ENCODE measurements around the gene SLC12A4. TPM values are rescaled to one million over a fixed set of nuclear protein-coding genes. Genes with fewer than 3 reads are reported as not detected.

Gene SLC12A4
- total RNA-seq, 1 experiment from 2014 or later = 11.0 TPM

DNA sequence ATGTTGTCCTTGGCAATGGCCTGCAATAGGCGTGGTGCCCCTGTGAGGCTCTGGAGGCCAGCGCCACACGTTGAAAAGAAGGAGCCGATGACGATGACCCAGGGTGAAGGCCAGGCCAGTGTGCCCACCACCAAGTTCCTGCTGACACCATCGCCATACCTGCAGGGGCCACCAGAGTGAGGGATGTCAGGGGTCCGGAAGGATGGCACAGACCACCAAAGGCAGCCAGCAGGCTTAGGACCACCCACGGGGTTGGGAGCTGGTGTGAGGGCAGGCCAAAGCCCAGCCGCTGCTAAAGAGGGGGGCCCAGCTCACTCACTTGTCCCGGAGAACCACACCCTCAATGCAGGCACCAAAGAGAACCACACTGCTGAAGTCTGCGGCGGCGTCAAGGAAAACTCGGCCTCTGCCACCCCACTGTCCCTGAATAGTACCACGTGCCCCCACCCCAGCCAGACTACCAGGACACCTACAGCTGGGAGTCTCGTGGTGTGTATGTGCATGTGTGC is 18.0 kb downstream of the SLC12A4 start:
- Histone ChIP-seq H3K4me3 (ENCODE audit: low read length) (no peak overlapping the region), H3K36me3 (ENCODE audit: insufficient read depth, low read length) (no peaks in the 10 kb centered on the region), H3K79me2 (ENCODE audit: low read length) (no peaks in the 10 kb centered on the region), H3K9ac (ENCODE audit: low read length) (no peak overlapping the region), H3K9me2 (replicated peaks; ENCODE audit: insufficient read depth, low read length) (no peaks in the 10 kb centered on the region), H3K27me3 (ENCODE audit: low read length) (no peaks in the 10 kb centered on the region), H3K4me2 (ENCODE audit: low read depth, low read length, poor library complexity, severe bottlenecking) (no peak overlapping the region), H3K27ac (ENCODE audit: low read length) (no peak overlapping the region), H4K20me1 (ENCODE audit: insufficient read depth, low read depth, low read length) (no peaks in the 10 kb centered on the region), H2AFZ (ENCODE audit: low read length) (no peak overlapping the region), H3K4me1 (ENCODE audit: low read length) (no peaks in the 10 kb centered on the region), H3K9me3 (ENCODE audit: low read length) (no peaks in the 10 kb centered on the region)
- DNase-seq = no peak

DNA sequence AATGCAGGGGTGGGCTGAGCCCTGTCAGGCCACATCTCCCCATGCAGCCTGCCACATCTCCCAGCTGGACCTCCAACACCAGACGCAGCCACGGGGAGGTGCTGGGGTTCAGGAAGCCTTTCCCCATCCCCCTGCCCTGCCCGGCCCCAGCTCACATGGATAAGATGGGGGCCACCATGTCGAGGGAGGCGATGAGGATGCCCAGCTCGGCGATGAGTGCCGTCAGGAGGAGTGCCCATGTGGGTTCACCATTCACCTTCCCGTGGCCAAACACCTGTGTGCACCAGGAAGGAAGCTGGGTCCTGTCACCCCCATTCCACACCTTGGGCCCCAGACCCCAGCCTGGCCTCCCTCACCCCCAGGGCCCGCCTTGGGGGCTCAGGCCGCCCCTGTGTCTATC is 18.8 kb downstream of the SLC12A4 start:
- no peaks in the 10 kb centered on the region for H3K9me2 ChIP-seq (replicated peaks; ENCODE audit: insufficient read depth, low read length)
- no peak overlapping the region for H3K9ac ChIP-seq (ENCODE audit: low read length)
- no peaks in the 10 kb centered on the region for H3K36me3 ChIP-seq (ENCODE audit: insufficient read depth, low read length)

DNA sequence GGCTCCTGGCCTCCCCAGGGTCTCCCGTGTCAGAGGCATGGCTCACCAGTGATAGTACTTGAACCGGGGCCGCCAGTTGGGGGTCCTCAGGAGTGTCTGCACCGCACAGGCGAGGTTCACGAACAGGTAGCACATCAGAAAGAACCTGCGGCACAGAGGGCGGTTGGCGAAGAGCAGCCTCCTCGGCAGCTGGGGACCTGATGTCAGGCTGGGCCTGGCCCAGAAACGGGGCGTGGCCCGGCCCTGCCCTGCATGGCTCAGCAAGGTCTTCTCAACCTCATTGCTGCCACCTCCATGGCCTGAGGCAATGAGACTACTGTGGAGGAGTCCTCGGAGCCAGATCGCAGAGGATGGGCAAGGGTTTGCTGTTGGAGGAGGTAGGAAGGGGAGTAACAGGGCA is 20.4 kb downstream of the SLC12A4 start:
- Histone ChIP-seq H3K9me2 (replicated peaks; ENCODE audit: insufficient read depth, low read length) (no peaks in the 10 kb centered on the region), H3K27ac (ENCODE audit: low read length) (no peak overlapping the region), H3K9ac (ENCODE audit: low read length) (no peak overlapping the region), H3K4me3 (ENCODE audit: low read length) (no peak overlapping the region), H4K20me1 (ENCODE audit: insufficient read depth, low read depth, low read length) (peaks cover 4% of the 10 kb centered on the region; the same call in 1 of the 2 replicates), H3K36me3 (ENCODE audit: insufficient read depth, low read length) (no peaks in the 10 kb centered on the region), H2AFZ (ENCODE audit: low read length) (no peak overlapping the region), H3K4me1 (ENCODE audit: low read length) (no peaks in the 10 kb centered on the region), H3K9me3 (ENCODE audit: low read length) (no peaks in the 10 kb centered on the region), H3K79me2 (ENCODE audit: low read length) (no peaks in the 10 kb centered on the region), H3K27me3 (ENCODE audit: low read length) (no peaks in the 10 kb centered on the region), H3K4me2 (ENCODE audit: low read depth, low read length, poor library complexity, severe bottlenecking) (no peak overlapping the region)
- no peak for DNase-seq

More for the DNA sequence above, 18.8 kb downstream of the SLC12A4 start:
- H3K4me2 ChIP-seq (ENCODE audit: low read depth, low read length, poor library complexity, severe bottlenecking) = no peak overlapping the region
- no peak overlapping the region for H3K4me3 ChIP-seq (ENCODE audit: low read length)
- H3K9me3 ChIP-seq (ENCODE audit: low read length) = no peaks in the 10 kb centered on the region
- H3K27me3 ChIP-seq (ENCODE audit: low read length) = no peaks in the 10 kb centered on the region
- H3K4me1 ChIP-seq (ENCODE audit: low read length) = no peaks in the 10 kb centered on the region
- H3K27ac ChIP-seq (ENCODE audit: low read length) = no peak overlapping the region
- H4K20me1 ChIP-seq (ENCODE audit: insufficient read depth, low read depth, low read length) = no peaks in the 10 kb centered on the region
- H3K79me2 ChIP-seq (ENCODE audit: low read length) = no peaks in the 10 kb centered on the region
- H2AFZ ChIP-seq (ENCODE audit: low read length) = no peak overlapping the region
- DNase-seq = no peak

DNA sequence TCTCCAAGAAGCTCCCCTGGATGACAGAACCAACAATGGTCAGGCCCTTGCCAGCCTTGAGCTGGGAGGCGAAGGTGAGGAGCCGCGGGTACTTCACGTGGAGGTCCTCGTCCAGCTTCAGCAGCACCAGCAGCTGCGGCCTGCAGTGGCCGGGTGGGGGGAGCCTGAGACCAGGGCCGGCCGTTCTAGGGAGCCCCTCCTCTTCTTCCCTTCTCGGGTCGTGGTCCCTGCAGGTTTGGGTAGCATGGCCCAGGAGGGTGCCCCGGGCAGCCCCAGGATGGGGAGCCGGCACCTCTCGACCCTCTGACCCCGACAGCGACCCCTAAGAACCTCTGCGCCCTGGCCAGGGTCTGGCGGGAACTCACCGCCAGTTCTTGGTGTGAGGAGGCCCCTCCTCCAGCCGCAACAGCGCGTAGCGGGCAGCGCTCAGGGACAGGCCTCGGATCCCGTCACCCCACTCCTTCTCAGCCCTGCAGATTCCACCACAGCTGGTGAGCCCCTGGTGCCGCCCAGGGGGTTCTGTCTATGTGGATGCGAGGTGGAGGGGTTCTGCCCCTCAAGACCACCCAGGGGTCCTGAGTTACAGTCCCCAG is 21.4 kb downstream of the SLC12A4 start:
- H3K36me3 ChIP-seq (ENCODE audit: insufficient read depth, low read length) = no peaks in the 10 kb centered on the region
- H3K79me2 ChIP-seq (ENCODE audit: low read length) = no peaks in the 10 kb centered on the region
- no peak overlapping the region for H3K4me2 ChIP-seq (ENCODE audit: low read depth, low read length, poor library complexity, severe bottlenecking)
- H2AFZ ChIP-seq (ENCODE audit: low read length) = no peak overlapping the region
- no peak overlapping the region for H3K27ac ChIP-seq (ENCODE audit: low read length)
- H3K9ac ChIP-seq (ENCODE audit: low read length) = no peak overlapping the region
- no peaks in the 10 kb centered on the region for H3K27me3 ChIP-seq (ENCODE audit: low read length)
- H3K4me1 ChIP-seq (ENCODE audit: low read length) = no peaks in the 10 kb centered on the region
- H3K4me3 ChIP-seq (ENCODE audit: low read length) = no peak overlapping the region
- H3K9me2 ChIP-seq (replicated peaks; ENCODE audit: insufficient read depth, low read length) = no peaks in the 10 kb centered on the region
- DNase-seq = no peak
- H3K9me3 ChIP-seq (ENCODE audit: low read length) = no peaks in the 10 kb centered on the region
- peaks cover 8% of the 10 kb centered on the region; the same call in 1 of the 2 replicates for H4K20me1 ChIP-seq (ENCODE audit: insufficient read depth, low read depth, low read length)

DNA sequence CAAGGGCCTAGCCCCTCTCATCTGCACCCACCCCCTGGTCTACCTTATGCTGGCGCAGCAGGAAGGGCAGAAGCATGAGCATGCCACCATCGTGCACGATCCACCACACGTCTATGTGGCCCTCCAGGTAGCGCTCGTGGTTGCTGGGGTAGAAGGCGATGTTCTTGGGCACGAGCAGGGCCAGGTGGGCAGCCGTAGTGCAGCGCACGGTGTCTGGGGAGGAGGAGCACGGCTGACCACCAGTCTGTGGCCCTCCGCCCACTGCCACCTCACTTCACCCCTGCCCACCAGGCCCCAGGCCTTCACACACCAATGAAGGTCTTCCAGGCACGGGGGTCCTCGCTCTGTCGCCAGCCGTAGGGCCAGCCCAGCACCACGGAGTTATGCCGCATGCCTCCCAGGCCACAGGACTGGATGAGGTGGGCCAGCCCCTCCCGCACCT is 22.3 kb downstream of the SLC12A4 start:
- H3K4me2 ChIP-seq (ENCODE audit: low read depth, low read length, poor library complexity, severe bottlenecking) = no peak overlapping the region
- no peak overlapping the region for H3K4me3 ChIP-seq (ENCODE audit: low read length)
- peaks cover 7% of the 10 kb centered on the region; the same call in 1 of the 2 replicates for H3K4me1 ChIP-seq (ENCODE audit: low read length)
- no peaks in the 10 kb centered on the region for H3K9me2 ChIP-seq (replicated peaks; ENCODE audit: insufficient read depth, low read length)
- no peak for DNase-seq
- H3K79me2 ChIP-seq (ENCODE audit: low read length) = no peaks in the 10 kb centered on the region
- H3K27me3 ChIP-seq (ENCODE audit: low read length) = no peaks in the 10 kb centered on the region
- H2AFZ ChIP-seq (ENCODE audit: low read length) = no peak overlapping the region
- H3K27ac ChIP-seq (ENCODE audit: low read length) = no peak overlapping the region
- no peak overlapping the region for H3K9ac ChIP-seq (ENCODE audit: low read length)
- H3K36me3 ChIP-seq (ENCODE audit: insufficient read depth, low read length) = no peaks in the 10 kb centered on the region
- no peaks in the 10 kb centered on the region for H3K9me3 ChIP-seq (ENCODE audit: low read length)
- peaks cover 8% of the 10 kb centered on the region; the same call in 1 of the 2 replicates for H4K20me1 ChIP-seq (ENCODE audit: insufficient read depth, low read depth, low read length)

DNA sequence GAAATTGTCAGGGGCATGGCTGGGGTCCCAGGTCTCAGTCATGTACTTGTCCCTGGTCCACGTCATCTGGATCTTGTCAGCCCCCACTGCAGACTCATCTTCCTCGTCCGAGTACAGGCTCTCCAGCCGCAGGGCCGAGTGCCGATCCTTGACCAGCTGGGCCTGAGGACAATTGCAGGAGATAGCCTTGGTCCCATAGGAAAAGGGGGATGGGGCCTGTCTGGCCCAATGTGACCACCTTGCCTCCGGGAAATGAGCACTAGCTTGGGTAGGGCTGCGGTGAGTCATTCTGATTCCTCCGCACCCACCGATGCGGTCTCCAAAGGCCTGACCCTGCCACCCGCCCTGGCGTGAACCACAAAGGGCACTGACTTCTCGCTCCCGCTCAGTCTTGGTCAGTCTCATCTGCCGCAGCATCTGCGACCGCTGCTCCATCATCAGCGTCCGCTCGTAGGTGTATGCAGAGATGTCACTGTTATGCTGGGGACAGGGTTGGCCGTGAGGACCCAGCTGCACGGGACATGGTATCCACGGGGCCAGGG is 23.0 kb downstream of the SLC12A4 start:
- no peaks in the 10 kb centered on the region for H3K36me3 ChIP-seq (ENCODE audit: insufficient read depth, low read length)
- no peak overlapping the region for H3K4me3 ChIP-seq (ENCODE audit: low read length)
- H2AFZ ChIP-seq (ENCODE audit: low read length) = no peak overlapping the region

DNA sequence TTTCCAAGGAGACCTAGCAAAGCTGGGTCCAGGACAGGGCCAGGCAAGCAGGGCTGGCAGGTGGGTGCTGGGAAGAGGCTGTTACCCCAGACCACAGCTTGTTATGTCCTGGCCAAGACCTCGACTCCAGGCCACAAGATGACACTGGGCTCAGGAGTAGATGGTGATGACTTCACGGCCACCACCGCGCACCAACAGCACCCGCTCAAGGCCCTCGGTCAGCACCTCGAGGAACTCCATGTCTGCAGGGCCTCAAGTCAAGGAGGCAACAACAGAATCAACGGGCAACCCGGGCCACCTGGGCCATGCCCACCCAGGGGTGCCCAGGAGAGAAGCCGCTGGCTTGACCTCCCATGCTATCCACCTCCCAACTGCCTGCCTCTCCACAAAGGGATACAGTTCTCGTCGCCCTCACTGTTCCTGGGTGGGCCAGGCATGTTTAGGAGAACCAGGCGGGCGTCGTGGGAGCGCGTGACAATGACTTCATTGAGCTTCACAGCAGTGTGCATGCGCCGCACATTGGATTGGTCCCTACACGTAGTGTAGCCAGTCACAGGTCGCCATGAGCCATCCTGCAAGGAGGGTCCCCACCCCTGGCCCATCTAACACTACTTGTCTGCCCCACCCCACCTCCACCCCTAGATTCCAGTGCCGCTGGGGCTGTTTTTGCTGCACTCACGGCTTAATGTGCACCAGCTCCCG is 23.6 kb downstream of the SLC12A4 start:
- Histone ChIP-seq H3K79me2 (ENCODE audit: low read length) (no peaks in the 10 kb centered on the region), H3K27ac (ENCODE audit: low read length) (no peak overlapping the region), H3K9me3 (ENCODE audit: low read length) (no peaks in the 10 kb centered on the region), H3K9me2 (replicated peaks; ENCODE audit: insufficient read depth, low read length) (no peaks in the 10 kb centered on the region), H3K9ac (ENCODE audit: low read length) (no peak overlapping the region), H3K4me2 (ENCODE audit: low read depth, low read length, poor library complexity, severe bottlenecking) (no peak overlapping the region), H3K36me3 (ENCODE audit: insufficient read depth, low read length) (no peaks in the 10 kb centered on the region), H2AFZ (ENCODE audit: low read length) (no peak overlapping the region), H3K4me1 (ENCODE audit: low read length) (peaks cover 7% of the 10 kb centered on the region; the same call in 1 of the 2 replicates), H4K20me1 (ENCODE audit: insufficient read depth, low read depth, low read length) (peaks cover 8% of the 10 kb centered on the region; the same call in 1 of the 2 replicates), H3K4me3 (ENCODE audit: low read length) (no peak overlapping the region), H3K27me3 (ENCODE audit: low read length) (no peaks in the 10 kb centered on the region)
- DNase-seq = no peak

More for the DNA sequence above, 23.0 kb downstream of the SLC12A4 start:
- H3K9me2 ChIP-seq (replicated peaks; ENCODE audit: insufficient read depth, low read length) = no peaks in the 10 kb centered on the region
- H3K4me1 ChIP-seq (ENCODE audit: low read length) = peaks cover 7% of the 10 kb centered on the region; the same call in 1 of the 2 replicates
- H3K79me2 ChIP-seq (ENCODE audit: low read length) = no peaks in the 10 kb centered on the region
- H3K27me3 ChIP-seq (ENCODE audit: low read length) = no peaks in the 10 kb centered on the region
- H4K20me1 ChIP-seq (ENCODE audit: insufficient read depth, low read depth, low read length) = peaks cover 8% of the 10 kb centered on the region; the same call in 1 of the 2 replicates
- H3K27ac ChIP-seq (ENCODE audit: low read length) = no peak overlapping the region
- H3K4me2 ChIP-seq (ENCODE audit: low read depth, low read length, poor library complexity, severe bottlenecking) = no peak overlapping the region
- H3K9me3 ChIP-seq (ENCODE audit: low read length) = no peaks in the 10 kb centered on the region
- DNase-seq = no peak
- no peak overlapping the region for H3K9ac ChIP-seq (ENCODE audit: low read length)

Measured in Karpas-422 (cell line).